H9 (cell line): ENCODE data around the gene YPEL5. TPM values are rescaled to one million over a fixed set of nuclear protein-coding genes. Genes with fewer than 3 reads are reported as not detected.

Source experiments
- DNase-seq: peaks from one replicate; pipeline ENCODE4 v3.0.0-alpha.2; 2017
- H2AFZ ChIP-seq: one replicate; pipeline ENCODE4 v1.6.1; 2013; ENCODE audit warnings: mild to moderate bottlenecking, low read length, control low read depth, moderate library complexity
- H2AK5ac ChIP-seq: 2 replicates; pipeline ENCODE4 v1.6.1; 2013; ENCODE audit warnings: low read length, control low read depth, mixed read lengths; ENCODE audit not compliant: insufficient read length
- H2BK120ac ChIP-seq: one replicate; pipeline ENCODE4 v1.6.1; 2013; ENCODE audit warnings: low read depth, mild to moderate bottlenecking, low read length, control low read depth, inconsistent platforms; ENCODE audit not compliant: poor library complexity, severe bottlenecking
- H2BK12ac ChIP-seq: 2 replicates; pipeline ENCODE4 v1.6.1; 2013; ENCODE audit warnings: low read length, control low read depth, mixed read lengths, low read depth; ENCODE audit not compliant: insufficient read length
- H2BK15ac ChIP-seq: 2 replicates; pipeline ENCODE4 v1.6.1; 2013; ENCODE audit warnings: low read depth, low read length, control low read depth
- H2BK20ac ChIP-seq: one replicate; pipeline ENCODE4 v1.6.1; 2013; ENCODE audit warnings: low read depth, mild to moderate bottlenecking, low read length, control low read depth, inconsistent platforms; ENCODE audit not compliant: poor library complexity, severe bottlenecking
- H2BK5ac ChIP-seq: 2 replicates; pipeline ENCODE4 v1.6.1; 2013; ENCODE audit warnings: low read length, control low read depth, mixed read lengths; ENCODE audit not compliant: insufficient read length
- H3K14ac ChIP-seq: 2 replicates; pipeline ENCODE4 v1.6.1; 2013; ENCODE audit warnings: low read length, control low read depth; ENCODE audit not compliant: insufficient read depth
- H3K18ac ChIP-seq: 2 replicates; pipeline ENCODE4 v1.6.1; 2013; ENCODE audit warnings: low read depth, mild to moderate bottlenecking, mixed read lengths, low read length, control low read depth; ENCODE audit not compliant: insufficient read length
- H3K23ac ChIP-seq: 2 replicates; pipeline ENCODE4 v1.6.1; 2013; ENCODE audit warnings: low read length, control low read depth, mixed read lengths, low read depth; ENCODE audit not compliant: insufficient read length
- H3K23me2 ChIP-seq: 2 replicates; pipeline ENCODE4 v1.6.1; 2013; ENCODE audit warnings: low read depth, mild to moderate bottlenecking, mixed read lengths, low read length, control low read depth; ENCODE audit not compliant: insufficient read length, poor library complexity, severe bottlenecking
- H3K27ac ChIP-seq: 2 replicates; pipeline ENCODE4 v1.5.1; 2013; ENCODE audit warnings: low read length, control low read depth, mixed read lengths, low read depth; ENCODE audit not compliant: insufficient read length
- H3K27me3 ChIP-seq: 2 replicates; pipeline ENCODE4 v1.6.1; 2013; ENCODE audit warnings: low read length, control low read depth, inconsistent platforms; ENCODE audit not compliant: insufficient read depth
- H3K4ac ChIP-seq: 2 replicates; pipeline ENCODE4 v1.6.1; 2013; ENCODE audit warnings: low read depth, mild to moderate bottlenecking, control low read depth, inconsistent platforms, low read length, moderate library complexity
- H3K4me1 ChIP-seq: 2 replicates; pipeline ENCODE4 v1.6.1; 2013; ENCODE audit warnings: low read length, control low read depth, inconsistent platforms; ENCODE audit not compliant: insufficient read depth
- H3K4me2 ChIP-seq: 2 replicates; pipeline ENCODE4 v1.6.1; 2013; ENCODE audit warnings: low read length, control low read depth, mixed read lengths; ENCODE audit not compliant: insufficient read length, insufficient read depth
- H3K56ac ChIP-seq: 2 replicates; pipeline ENCODE4 v1.6.1; 2013; ENCODE audit warnings: low read depth, mild to moderate bottlenecking, mixed read lengths, low read length, control low read depth; ENCODE audit not compliant: insufficient read length
- H3K79me1 ChIP-seq: 2 replicates; pipeline ENCODE4 v1.6.1; 2013; ENCODE audit warnings: low read depth, mild to moderate bottlenecking, moderate library complexity, low read length, control low read depth, inconsistent platforms; ENCODE audit not compliant: insufficient read depth, poor library complexity, severe bottlenecking
- H3K79me2 ChIP-seq: 2 replicates; pipeline ENCODE4 v1.6.1; 2013; ENCODE audit warnings: low read length, control low read depth, inconsistent platforms; ENCODE audit not compliant: insufficient read depth
- H3K9ac ChIP-seq: 2 replicates; pipeline ENCODE4 v1.6.1; 2013; ENCODE audit warnings: low read length, control low read depth, mixed read lengths; ENCODE audit not compliant: insufficient read length; ENCODE audit errors: extremely low read depth
- H3K9me3 ChIP-seq: one replicate; pipeline ENCODE4 v1.6.1; 2013; ENCODE audit warnings: low read depth, low read length, inconsistent platforms; ENCODE audit not compliant: control insufficient read depth
- H3T11ph ChIP-seq: one replicate; pipeline ENCODE4 v1.6.1; 2013; ENCODE audit warnings: mild to moderate bottlenecking, low read length, control low read depth, inconsistent platforms
- H4K20me1 ChIP-seq: one replicate; pipeline ENCODE4 v1.6.1; 2013; ENCODE audit not compliant: control insufficient read depth, insufficient read length, insufficient read depth
- H4K5ac ChIP-seq: 2 replicates; pipeline ENCODE4 v1.6.1; 2013; ENCODE audit warnings: low read depth, mild to moderate bottlenecking, mixed read lengths, low read length, control low read depth; ENCODE audit not compliant: insufficient read length
- H4K8ac ChIP-seq: replicated peaks from 2 replicates; pipeline ENCODE4 v1.6.1; 2013; ENCODE audit warnings: low read length, control low read depth, mixed read lengths, low read depth; ENCODE audit not compliant: insufficient read length
- H4K91ac ChIP-seq: 2 replicates; pipeline ENCODE4 v1.6.1; 2013; ENCODE audit warnings: low read depth, mild to moderate bottlenecking, moderate library complexity, mixed read lengths, low read length, control low read depth; ENCODE audit not compliant: insufficient read length
- H3K27ac Mint-ChIP-seq, 3 experiments: 2 replicates in 2 of 3; 3 replicates in 1 of 3; pipeline ENCODE4 v1.8.0; 2020 to 2021; ENCODE audit warnings: mixed read lengths in 3 of 3, mild to moderate bottlenecking in 1 of 3, moderate library complexity in 1 of 3
- H3K27me3 Mint-ChIP-seq: 2 replicates; pipeline ENCODE4 v1.8.0; 2021; ENCODE audit warnings: low read depth, mild to moderate bottlenecking, moderate library complexity, mixed read lengths
- H3K36me3 Mint-ChIP-seq, 3 experiments: 2 replicates in 2 of 3; 3 replicates in 1 of 3; pipeline ENCODE4 v1.8.0; 2020 to 2021; ENCODE audit warnings: low read depth in 3 of 3, mixed read lengths in 3 of 3; ENCODE audit not compliant: insufficient read depth in 1 of 3
- H3K4me1 Mint-ChIP-seq, 2 experiments: 2 replicates each; pipeline ENCODE4 v1.8.0; 2020; ENCODE audit warnings: mixed read lengths in 2 of 2
- H3K4me3 Mint-ChIP-seq, 2 experiments: 2 replicates in 1 of 2; 3 replicates in 1 of 2; pipeline ENCODE4 v1.8.0; 2020 to 2021; ENCODE audit warnings: mild to moderate bottlenecking in 2 of 2, mixed read lengths in 2 of 2, moderate library complexity in 1 of 2
- H3K9me3 Mint-ChIP-seq, 2 experiments: 2 replicates in 1 of 2; 3 replicates in 1 of 2; pipeline ENCODE4 v1.8.0; 2020; ENCODE audit warnings: mild to moderate bottlenecking in 2 of 2, mixed read lengths in 2 of 2, moderate library complexity in 1 of 2
- CTCF ChIP-seq: fragments of 200-600 bp; sonication (generic); conservative IDR thresholded peaks from 3 replicates; pipeline ENCODE4 v1.8.0; 2021; ENCODE audit warnings: antibody characterized with exemption, mild to moderate bottlenecking
- WGBS: extraction: QIAGEN DNeasy Blood & Tissue Kit; methylation state at CpG from one replicate; pipeline ENCODE4 v1.1.7; 2013; ENCODE audit warnings: missing lambda C conversion rate, low lambda C conversion rate, mixed read lengths; ENCODE audit not compliant: insufficient read length; ENCODE audit errors: extremely low coverage; 5-methylcytosine and 5-hydroxymethylcytosine counted together
- total RNA-seq: library from RNA; stranded (reverse); gene quantifications from 2 replicates; pipeline ENCODE4 v1.2.1, GENCODE V29; 2021

The YPEL5 gene
- total RNA-seq, 1 experiment from 2014 or later: 28.5 TPM

GRCh38 chr2:30161929-30162706 lies 15.3 kb downstream of the YPEL5 start:
- Histone ChIP-seq H3K23ac (no peak overlapping the region), H2BK12ac (no peak overlapping the region), H3K79me1 (no peaks in the 10 kb centered on the region), H3K23me2 (no peaks in the 10 kb centered on the region), H3K4me1 (no peaks in the 10 kb centered on the region), H2BK15ac (no peak overlapping the region), H3K9ac (no peak overlapping the region), H3K27ac (no peak overlapping the region), H3K79me2 (no peaks in the 10 kb centered on the region), H3K14ac (no peak overlapping the region), H3K18ac (no peak overlapping the region), H2BK5ac (no peak overlapping the region), H3T11ph (no peak overlapping the region), H4K91ac (no peak overlapping the region), H3K56ac (no peak overlapping the region), H2BK120ac (no peak overlapping the region), H4K20me1 (no peaks in the 10 kb centered on the region), H3K27me3 (no peaks in the 10 kb centered on the region), H3K4me2 (no peak overlapping the region), H2AK5ac (no peak overlapping the region), H4K8ac (no peak overlapping the region), H4K5ac (no peak overlapping the region), H3K9me3 (no peaks in the 10 kb centered on the region), H2AFZ (no peak overlapping the region), H3K4ac (no peak overlapping the region), H2BK20ac (no peak overlapping the region)
- H3K4me1 Mint-ChIP-seq: peaks cover 12 to 15% of the 10 kb centered on the region in 2 experiments
- peaks cover 9 to 30% (median 28%) of the 10 kb centered on the region in 3 experiments; a peak in 6 of 7 replicates for H3K36me3 Mint-ChIP-seq
- H3K27me3 Mint-ChIP-seq: no peaks in the 10 kb centered on the region
- no peak for DNase-seq
- no CpG with 5 or more reads among the region's 7 CpGs for WGBS
- no peaks in the 10 kb centered on the region for H3K9me3 Mint-ChIP-seq
- H3K27ac Mint-ChIP-seq: peak overlapping the region in 2 of 3 experiments; percentile 29 to 82; a peak in 2 of 7 replicates
- no peak overlapping the region for H3K4me3 Mint-ChIP-seq
- TF ChIP-seq CTCF: no peak
